Activated CD4-positive, alpha-beta T cell treated with anti-CD3 and anti-CD28 coated beads, Interleukin-2, amount 50 U/mL, for 1 hour (primary cell): ENCODE results near the gene GNG7.
"Not testable (repeated sequence)": the region's sequence is repeated elsewhere in the genome, so short reads cannot be mapped to it uniquely, and the experiment has no call there.

Experiments used
- DNase-seq: peaks from one replicate; pipeline ENCODE4 v3.0.0-alpha.2; 2020

Gene GNG7

DNA sequence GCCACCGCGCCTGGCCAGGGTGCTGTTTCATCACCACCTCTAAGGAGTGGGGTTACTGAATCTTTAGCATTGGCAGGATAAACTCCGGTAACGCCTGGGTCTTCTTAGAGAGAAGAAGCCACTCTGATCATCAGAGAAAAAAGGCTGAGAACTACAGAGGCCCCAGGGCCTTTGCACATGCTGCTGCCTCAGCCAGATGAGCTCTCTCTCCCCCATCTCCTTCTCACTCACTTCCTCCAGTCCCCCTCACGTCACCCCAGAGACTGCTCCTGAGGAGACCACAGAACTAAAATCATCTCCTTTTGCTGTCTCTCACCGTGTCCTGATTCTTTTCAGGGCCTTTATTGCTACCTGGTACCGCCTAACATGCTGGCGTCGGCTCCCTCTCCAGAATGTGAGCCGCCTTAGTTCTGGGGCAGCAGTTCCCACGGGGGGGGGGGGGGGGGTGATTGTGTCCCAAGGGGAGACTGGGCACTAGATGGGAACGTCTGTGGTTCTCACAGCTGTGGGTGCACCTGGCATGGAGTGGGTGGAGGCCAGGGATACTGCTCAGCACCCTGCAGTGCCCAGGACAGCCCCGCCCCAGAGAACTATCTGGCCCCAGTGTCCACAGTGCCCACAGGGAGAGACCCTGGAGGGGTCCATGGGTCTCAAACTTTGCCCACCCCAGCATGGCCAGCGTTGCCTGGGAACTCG lies 23.8 kb upstream of the GNG7 start:
- DNase-seq: no peak

DNA sequence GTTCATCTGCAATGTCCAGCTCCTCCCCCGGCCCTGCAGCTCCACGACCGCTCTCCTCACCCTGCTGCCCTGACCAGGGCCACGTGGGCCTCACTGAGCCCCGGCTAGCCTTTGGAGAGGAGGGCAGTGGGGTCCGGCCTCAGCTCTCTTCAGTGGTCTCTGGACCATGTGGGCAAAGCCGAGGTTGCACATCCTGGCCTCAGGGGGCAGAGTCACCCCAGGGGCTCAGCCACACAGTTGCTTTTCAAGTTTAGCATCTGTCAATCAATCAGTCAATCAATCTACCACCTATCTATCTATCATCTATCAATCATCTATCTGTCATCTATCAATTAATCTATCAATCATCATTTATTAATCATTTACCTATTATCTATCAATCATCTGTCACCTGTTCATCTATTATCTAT lies 21.7 kb upstream of the GNG7 start:
- no peak for DNase-seq

DNA sequence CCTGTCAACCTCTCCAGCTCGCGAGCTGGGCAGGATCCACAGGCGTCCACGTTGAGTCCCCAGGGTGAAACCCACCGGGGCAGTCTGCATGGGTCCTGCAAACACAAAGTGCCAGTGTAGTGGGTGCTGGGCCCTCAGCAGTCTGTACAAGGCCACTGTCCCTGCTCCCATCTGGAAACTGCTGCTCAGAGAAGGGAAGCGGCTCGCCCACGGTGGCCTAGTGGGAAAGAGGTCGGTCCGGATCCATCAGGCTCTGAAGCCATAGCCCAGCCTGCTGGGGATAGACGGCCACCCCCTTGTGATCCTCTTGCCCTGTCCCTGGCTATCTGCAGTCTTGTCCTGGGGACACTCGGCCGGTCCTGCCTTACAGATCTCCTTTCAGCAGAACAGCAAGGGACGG lies 21.3 kb upstream of the GNG7 start:
- no peak for DNase-seq

DNA sequence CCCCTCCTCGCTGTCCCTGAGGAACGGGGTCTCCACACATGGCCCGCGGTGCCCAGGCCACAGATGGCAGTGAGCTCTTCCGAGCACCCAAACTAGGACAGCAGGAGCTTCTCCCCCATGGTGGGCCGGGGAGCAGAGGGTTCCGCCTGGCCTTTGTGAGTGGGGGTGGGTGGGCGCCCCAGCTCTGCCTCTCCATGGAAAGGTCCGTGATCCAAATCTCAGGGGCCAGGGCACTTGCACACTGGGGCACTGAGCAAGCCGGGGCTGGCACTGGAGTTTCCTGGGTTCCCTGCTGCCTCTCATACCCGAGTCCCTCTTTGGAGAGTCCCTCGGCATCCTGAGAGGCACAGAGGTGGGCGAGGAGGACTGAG lies 20.8 kb upstream of the GNG7 start:
- no peak for DNase-seq

DNA sequence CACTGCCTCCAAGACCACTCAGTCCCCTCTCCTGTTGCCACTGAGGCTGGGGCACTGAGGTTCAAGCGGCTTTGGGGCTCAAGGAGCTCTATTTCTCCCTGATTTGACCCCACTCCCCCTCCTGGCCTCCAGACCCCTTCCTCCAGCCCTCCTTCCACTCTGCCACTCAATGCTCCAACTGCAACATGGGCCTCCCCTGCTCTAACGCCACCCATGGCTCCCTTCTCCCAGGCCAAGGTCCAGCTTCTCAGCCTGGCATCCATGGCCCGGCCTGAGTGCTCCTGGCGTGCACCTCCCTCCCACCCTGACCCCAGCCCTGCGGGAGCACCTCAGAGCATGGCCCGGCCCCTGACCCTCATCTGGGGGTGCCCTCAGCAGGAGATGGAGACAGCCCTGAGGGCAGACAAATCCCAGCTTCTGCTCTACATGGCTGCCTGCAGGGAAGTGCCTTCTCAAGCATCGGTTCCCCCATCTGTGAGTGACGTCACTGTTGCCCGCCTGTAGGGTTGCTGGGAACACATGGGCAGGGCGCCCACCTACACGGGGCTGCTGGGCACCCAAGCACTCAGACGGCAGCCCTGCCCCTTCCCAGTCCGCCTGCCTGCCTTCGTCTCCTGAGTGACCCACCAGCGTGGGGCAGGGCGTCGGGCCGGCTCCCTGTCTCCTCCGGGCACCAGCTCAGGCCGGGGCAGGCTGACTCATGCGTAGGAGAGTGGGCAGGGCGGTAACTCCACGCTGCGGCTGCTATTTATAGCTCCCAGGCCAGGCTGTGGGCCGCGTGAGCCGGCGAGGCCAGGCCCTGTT lies 20.2 kb upstream of the GNG7 start:
- no peak for DNase-seq

DNA sequence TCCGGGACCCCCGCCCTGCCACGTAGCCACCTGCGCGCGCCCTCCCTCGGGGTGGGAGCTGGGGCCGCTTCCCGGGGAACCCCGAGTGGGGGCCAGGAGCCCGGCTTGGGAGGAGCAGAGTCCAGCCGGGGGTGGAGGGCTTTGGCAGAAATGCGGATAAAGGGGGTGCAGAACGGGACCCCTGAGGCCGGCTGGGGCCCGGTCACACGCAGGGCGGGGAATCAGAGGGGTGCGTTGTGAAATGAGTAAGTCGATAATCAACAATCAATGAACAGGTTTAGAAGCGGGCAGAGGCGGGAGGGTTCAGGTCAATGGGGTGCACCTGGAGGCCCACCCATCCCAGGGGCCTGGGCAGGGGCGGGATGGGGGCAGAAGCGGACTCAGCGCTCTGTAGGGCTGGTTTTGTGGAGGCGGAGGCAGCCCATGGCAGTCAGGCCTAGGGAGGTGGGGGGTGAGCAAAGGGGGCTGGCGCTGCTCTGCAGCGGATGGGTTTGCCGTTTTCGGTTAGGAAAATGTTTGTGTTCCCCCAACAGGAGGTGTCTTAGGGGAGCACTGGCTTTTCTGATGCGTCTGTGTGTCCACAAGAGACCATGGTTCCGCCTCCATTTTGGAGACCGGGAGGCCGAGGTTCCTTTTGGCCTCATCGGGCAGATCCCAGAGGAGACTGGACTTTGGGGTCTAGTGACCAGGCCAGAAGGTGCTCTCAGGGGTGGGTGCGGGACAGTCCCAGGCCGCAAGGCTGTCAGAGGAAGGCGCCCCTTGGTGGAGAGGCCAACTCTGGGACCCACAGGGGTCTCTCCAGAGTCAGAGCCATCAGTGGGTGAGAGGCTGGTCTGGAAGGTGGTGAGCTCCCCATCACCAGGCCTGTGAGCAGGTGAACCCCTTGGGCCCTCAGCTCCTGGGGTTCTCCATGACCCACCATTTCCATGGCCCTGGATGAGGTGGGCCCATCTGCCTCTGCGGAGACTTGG lies 19.4 kb upstream of the GNG7 start:
- no peak for DNase-seq

DNA sequence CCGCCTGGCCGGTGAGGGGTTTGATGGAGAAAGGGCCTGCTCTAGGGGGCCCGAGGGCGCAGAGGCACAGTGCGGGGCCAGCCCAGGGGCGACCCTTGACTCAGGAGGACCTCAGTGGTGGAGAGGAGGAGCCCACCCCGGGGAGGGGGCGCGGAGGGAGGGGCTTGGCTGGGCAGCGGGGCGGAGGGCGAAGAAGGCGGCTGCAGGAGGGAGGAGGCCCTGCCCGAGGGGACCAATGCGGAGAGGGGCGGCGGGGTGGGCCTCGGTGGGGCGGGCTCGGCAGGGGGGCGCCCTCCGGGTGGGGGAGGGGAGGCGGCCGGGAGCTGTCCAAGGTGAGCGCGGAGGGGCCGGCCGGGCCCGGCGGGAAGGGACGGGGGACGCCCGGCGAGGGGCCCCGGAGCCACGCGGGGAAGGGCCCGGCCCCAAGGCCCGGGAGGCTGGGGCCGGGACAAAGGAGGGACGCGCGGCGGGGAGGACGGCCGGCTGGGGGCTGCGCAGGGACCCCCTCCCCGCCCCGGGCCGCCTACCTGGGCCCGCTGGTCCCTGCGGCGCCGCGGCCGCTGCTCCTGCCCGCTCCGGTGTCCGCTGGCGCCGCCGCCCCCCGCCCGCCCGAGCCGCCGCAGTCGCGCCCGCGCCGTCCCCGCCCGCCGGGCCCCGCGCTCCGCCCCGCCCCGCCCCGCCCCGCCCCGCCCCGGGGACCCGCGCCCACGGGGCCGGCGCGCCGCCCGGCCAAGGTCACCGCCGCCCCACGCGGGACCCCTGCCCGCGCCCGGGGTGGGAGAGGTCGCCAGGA lies 18.5 kb upstream of the GNG7 start, which contains the start of gene DIRAS1:
DIRAS1 (minus strand) TSS at position 596 of the 793 bp plus-strand sequence. CDS start 3,566 bp downstream, outside the sequence.
- no peak for DNase-seq

DNA sequence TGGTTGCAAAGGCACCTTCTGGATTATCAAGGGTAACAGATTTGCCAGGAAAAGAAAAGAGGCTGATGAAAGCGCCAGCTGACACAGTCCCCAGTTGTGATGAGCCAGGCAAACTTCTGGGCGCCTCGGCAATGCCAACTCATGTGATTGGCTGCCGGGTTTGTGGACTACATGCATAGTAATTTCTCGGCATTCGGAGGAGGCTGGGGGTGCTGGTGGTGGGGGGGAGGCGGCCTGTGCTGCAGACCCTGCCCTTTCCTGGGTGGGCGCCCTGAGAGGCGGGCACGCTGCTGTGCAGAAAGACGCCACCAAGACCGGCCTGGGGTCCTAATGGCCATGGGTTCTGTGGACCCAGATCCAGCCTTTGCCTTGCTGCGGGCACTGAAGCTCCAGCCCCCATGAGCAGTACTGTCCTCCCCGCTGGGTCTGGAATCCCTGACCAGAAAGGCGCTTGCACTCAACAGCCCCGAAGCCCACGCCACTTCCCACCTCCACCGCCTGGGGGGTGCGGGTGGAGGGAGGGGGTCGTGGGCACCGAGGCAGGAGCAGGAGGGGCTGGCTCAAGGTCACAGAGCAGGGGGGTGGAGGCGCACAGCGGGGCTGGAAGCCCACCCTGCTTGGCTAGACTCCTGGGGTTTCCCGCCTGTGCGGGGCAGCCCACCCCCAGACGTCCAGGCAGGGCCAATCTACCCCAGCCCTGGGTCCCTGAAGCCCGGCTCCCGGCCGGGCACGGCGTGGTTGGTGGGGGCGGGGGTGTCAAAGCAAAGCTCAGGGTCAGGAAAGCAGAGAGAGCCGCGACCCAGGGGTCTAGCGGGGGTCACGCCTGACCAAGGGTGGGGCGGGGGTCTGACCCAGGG lies 17.7 kb upstream of the GNG7 start:
- no peak for DNase-seq

DNA sequence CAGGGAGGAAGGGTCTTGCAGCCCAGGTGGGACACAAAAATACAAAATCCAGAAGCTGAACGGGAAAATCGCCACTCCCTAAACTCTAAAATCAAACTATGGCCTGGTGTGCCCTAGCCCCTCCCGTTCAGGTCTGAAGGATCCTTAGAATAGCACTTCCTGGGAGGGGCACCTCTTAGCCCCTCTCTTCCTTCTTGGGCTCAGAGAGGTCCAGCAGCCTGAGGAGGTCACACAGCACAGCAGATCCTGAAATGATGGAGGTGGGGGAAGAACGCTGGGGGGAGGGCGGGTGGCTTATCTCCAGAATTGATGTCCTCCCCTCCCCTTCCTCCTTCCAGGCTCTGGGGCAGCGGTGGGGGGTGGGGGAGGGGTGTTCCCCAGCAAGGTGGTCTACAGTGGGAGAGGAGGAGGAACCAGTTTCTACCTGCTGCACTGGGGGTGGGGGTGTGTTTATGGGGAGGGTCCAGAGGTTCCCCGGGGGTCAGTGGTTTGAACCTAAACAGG lies 16.8 kb upstream of the GNG7 start:
- DNase-seq: no peak

DNA sequence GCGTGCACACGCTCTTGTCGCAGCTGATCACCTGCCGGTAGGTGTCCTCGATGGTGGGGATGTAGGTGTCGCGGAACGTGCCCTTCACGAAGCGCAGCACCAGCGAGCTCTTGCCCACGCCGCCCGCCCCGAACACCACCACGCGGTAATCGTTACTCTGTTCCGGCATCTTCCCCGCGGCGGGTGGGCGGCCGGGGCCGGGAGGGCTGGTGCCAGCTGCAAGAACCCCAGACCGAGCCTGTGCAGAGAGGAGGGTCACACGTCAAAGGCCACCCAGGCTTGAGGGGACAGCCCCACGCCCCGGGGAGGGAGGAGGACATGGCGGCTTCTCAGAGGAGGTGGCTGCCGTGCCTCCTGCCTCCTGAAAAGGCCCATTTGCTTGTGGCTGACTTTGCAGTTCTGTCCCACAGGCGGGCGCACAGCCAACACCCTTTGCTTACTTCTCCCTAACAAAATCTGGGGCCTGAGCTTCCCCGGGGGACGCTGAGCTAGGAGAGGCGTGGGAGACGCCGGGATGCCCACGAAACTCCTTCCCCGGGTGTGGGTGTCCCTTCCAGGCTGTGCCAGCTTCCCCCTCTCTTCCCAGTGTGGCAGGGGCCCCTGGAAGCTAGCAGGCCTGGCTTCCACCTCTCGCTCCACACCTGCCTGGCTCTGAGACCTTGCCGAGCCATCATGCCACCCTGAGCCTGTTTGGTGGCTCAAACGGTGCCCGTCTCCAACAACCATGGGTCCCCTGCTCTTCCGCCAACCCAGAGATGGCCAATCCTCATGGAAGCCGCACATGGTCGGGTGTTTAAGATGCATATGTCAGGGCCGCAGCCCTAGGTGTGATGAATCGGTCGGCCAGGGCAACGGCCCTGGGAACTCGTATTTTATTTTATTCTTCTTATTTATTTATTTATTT lies 15.4 kb upstream of the GNG7 start:
- DNase-seq: no peak

DNA sequence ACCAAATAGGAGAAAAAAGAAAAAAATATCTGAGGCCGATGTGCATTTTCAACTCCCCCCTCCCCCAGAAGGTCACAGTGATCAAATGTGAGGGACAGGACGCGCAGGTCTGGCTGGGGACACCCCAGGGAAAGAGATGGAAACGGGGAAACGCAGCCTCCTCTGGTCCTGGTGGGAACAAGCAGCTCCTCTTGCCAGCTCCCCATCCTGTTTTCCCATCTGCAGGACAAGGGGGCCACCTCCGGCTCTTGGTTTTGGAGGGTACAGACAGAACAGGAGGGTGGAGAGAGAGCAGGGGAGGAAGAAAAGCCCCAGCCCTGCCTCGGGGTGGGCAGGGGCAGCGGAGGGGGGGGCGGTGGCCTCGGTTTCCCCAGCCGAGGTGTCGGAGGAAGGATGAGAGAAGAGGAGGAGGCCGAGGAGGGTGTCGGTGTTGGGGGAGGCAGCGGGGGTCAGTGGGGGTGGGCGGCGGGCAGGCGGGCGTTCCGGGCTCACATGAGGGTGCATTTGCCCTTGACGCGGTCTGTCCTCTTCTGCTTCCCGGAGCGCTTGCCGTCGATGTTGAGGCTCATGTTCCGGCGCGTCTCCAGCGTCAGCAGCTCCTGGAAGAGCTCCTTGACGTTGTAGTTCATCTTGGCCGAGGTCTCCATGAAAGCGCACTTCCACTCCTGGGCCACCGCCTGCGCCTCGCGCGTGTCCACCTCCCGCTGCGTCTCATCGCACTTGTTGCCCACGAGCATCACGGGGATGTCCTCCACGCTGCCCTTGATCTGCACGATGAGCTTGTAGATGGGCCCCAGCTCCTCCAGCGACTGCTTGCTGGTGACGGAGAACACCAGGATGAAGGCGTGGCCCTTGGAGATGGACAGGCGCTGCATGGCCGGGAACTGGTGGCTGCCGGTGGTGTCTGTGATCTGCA lies 14.5 kb upstream of the GNG7 start:
- no peak for DNase-seq

DNA sequence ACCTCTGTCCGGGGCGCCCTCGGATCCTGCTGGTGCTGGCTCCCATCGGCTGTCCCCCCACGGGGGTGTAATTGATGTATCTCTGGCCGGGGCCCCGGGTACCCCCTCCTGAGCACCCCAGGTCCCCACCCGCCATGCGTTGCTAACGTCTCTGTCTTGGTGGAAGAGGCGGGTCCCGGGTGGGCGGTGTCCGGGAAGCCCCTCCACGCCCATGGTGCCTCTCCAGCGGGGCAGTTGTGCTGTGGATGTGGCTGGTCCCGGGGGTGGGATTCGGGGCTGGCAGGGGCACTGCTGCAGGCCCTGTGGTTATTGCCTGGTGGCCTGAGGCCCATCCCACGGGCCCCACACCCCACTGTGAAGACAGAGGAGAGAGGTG lies 13.8 kb upstream of the GNG7 start:
- no peak for DNase-seq

DNA sequence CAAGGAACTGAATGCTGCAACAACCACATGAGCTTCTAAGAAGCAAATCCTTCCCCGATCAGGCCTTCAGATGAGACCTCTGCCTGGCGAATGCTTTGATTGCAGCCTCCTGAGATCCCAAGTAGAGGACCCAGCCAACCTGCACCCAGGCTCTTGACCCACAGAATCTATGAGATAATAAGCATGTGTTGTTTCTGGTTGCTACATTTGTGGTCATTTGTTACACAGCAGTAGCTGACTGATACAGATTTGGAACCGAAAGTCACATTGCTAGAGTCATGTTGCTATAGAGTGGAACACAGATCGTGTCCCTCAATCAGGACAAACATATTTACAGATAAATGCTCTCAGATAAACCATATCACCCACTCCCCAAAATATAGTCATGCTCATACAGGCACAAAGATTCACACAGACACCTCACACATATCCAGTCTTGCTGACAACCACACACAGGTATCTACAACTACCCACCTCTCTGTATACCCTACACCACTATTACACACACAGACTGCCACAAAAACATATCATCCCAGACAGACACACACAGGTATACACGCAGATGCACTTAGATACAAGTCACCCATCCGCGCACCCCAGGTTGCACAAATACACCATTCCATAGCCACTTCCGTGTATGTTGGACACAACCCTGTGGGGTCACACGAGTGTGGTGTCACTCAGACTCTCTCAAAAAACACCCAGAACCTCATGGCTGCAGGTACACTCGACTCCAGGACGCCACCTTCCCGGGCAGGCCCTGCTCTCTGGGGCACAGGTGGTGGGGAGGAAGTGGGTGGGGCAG lies 13.2 kb upstream of the GNG7 start:
- no peak for DNase-seq

DNA sequence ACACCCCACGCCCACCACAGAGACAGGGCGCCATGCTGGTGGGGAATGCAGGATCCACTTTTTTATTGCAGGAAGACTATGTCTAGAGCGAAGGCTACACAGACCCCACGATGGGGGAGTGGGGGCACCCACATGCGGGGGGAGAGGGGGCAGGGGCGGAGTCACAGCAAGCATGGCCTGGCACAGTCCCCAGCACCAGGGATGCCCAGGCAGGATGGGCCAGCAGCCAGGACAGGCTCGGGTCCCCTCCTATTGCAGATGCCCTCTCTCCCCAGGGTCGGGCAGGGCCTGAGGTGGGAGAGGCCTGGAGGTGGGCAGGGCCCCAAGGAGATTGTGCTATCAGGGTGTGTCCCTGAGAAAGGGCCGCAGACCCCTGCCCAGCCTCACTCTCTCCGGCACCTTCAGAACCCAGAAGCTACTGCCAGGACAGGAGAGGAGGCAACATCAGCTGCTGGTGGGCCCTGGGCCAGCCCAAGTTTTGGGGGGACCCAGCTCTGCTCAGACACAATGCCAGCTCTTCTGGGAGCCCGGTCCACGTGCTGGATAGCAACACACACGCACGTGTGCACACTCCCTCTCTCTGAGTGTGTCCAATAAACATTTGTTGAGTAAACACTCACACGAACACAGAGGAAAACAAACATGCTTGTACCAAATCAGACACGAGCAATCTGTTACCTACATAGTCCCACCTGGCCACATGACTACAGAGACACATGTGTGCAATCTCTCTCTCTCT lies 12.2 kb upstream of the GNG7 start:
- no peak for DNase-seq

DNA sequence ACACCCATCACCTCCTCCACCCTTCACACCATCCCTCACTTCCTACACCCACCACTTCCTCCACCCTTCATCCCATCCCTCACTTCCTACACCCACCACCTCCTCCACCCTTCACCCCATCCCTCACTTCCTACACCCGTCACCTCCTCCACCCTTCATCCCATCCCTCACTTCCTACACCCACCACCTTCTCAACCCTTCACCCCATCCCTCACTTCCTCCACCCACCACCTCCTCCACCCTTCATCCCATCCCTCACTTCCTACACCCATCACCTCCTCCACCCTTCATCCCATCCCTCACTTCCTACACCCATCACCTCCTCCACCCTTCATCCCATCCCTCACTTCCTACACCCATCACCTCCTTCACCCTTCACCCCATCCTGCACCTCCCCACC lies 11.6 kb upstream of the GNG7 start:
- DNase-seq: not testable (repeated sequence)

DNA sequence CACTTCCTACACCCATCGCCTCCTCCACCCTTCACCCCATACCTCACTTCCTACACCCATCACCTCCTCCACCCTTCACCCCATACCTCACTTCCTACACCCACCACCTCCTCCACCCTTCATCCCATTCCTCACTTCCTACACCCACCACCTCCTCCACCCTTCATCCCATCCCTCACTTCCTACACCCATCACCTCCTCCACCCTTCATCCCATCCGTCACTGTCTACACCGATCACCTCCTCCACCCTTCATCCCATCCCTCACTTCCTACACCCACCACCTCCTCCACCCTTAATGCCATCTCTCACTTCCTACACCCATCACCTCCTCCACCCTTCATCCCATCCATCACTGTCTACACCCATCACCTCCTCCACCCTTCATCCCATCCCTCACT lies 10.7 kb upstream of the GNG7 start:
- not testable (repeated sequence) for DNase-seq

DNA sequence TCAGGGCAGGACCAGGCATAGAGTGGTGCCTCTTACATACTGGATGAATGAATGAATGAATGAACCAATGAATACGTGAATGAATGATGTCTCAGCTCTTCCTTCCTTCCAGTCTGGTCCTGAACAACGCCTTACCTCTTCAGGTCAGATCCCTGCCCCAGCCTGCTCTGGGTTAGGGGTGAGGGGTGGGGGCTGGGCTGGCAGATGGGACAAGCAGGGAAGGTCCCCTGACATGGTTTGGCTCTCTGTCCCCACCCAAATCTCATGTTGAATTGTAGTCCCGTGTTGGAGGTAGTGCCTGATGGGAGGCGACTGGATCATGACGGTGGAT lies 9.3 kb upstream of the GNG7 start:
- DNase-seq: no peak
